H1 (cell line): ENCODE results near the gene PRMT2. TPM values are rescaled to one million over a fixed set of nuclear protein-coding genes. Genes with fewer than 3 reads are reported as not detected.

Experiments used
- ATF2 ChIP-seq: IDR thresholded peaks from 2 replicates; pipeline ENCODE4 v1.6.1; 2012; ENCODE audit warnings: low read length, inconsistent platforms
- CEBPB ChIP-seq: IDR thresholded peaks from 2 replicates; pipeline ENCODE4 v1.6.1; 2012; ENCODE audit warnings: low read depth, low read length
- CHD7 ChIP-seq: fragments of 300-600 bp; sonication (generic); IDR thresholded peaks from 2 replicates; pipeline ENCODE4 v1.7.1; 2012; ENCODE audit warnings: low read length, moderate library complexity, mild to moderate bottlenecking, inconsistent platforms; ENCODE audit not compliant: insufficient replicate concordance
- SP1 ChIP-seq: IDR thresholded peaks from 2 replicates; pipeline ENCODE4 v1.6.1; 2011; ENCODE audit warnings: low read depth, low read length
- SP2 ChIP-seq: IDR thresholded peaks from 2 replicates; pipeline ENCODE4 v1.6.1; 2012; ENCODE audit warnings: mild to moderate bottlenecking, low read length, inconsistent platforms
- TAF1 ChIP-seq: IDR thresholded peaks from 2 replicates; pipeline ENCODE4 v1.6.1; 2011; ENCODE audit warnings: mild to moderate bottlenecking, low read depth, low read length
- TCF12 ChIP-seq: IDR thresholded peaks from 2 replicates; pipeline ENCODE4 v1.6.1; 2011; ENCODE audit warnings: low read depth, mild to moderate bottlenecking, low read length
- polyA plus RNA-seq, 7 experiments: library from polyadenylated mRNA; depleted of rRNA in 3 of 7; stranded (reverse) in 5 of 7; unstranded in 2 of 7; fragments of >200 nt in 5 of 7; fragments of 200-250 nt in 2 of 7; gene quantifications; 1 replicate in 5 of 7; 2 replicates in 1 of 7; 4 replicates in 1 of 7; pipeline versions ENCODE4 v1.2.1 to v1.2.3, GENCODE V29; 2011 to 2013; ENCODE audit warnings: missing spikeins in 2 of 7, mixed read lengths in 2 of 7
- total RNA-seq: library from RNA; stranded (reverse); fragmentation: NEBNext Ultra II Directional; extraction: Animal tissue kit (Norgen Biotek cat#: 25700); gene quantifications from 2 replicates; pipeline ENCODE4 v1.2.1, GENCODE V29; 2021

PRMT2 gene
- total and polyA plus RNA-seq, 2 of the 8 experiments (the other 6 are each of a cell fraction or from before 2014, with no cell fraction given) = 45.8 to 59.2 TPM

GRCh38 chr21:46668381-46668780 is 32.9 kb downstream of the PRMT2 start (continued):
- no peak for TF ChIP-seq TAF1
- TF ChIP-seq CHD7 = no peak
- TF ChIP-seq CEBPB = no peak
- no peak for TF ChIP-seq SP2
- no peak for TF ChIP-seq TCF12
- TF ChIP-seq ATF2 = no peak
- no peak for TF ChIP-seq SP1
